ENCODE results near the gene LYSMD4. TPM values are rescaled to one million over a fixed set of nuclear protein-coding genes. Genes with fewer than 3 reads are reported as not detected.

Gene LYSMD4
- total RNA-seq, 1 donor from 2014 or later: 11.3 TPM

DNA sequence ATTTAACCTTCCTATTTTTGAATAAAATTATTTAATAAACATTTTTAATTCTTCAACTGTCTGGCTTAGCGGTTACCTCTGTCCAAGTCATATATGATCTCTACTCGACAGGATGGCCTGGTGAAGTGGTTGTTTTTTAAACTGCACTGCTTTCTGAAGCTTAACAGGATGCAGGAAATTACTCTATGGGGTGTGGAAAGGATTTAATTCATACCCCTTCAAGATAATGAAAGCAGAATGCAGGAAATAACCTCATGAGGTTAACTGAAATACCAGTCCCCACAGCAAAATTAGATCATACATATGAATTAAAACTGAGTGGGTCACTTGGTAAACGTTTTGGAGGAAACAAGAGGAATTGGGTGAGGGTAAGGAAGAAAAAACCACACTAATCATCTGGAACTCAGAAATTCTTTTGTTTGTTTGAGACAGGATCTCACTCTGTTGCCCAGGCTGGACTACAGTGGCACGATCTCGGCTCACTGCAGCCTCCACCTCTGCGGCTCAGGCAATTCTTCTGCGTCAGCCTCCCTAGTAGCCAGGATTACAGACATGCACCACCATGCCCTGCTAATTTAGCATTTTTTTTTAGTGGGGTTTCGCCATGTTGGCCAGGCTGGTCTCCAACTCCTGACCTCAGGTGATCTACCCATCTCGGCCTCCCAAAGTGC lies 50.1 kb downstream of the LYSMD4 start:
- peak overlapping the region; percentile 81 for H3K27ac Mint-ChIP-seq (ENCODE audit: unreplicated experiment)
- peaks cover 22% of the 10 kb centered on the region for H3K9me3 Mint-ChIP-seq (ENCODE audit: unreplicated experiment)
- peaks cover 69% of the 10 kb centered on the region for H3K36me3 Mint-ChIP-seq (ENCODE audit: unreplicated experiment)
- TF ChIP-seq, protein P1, sequence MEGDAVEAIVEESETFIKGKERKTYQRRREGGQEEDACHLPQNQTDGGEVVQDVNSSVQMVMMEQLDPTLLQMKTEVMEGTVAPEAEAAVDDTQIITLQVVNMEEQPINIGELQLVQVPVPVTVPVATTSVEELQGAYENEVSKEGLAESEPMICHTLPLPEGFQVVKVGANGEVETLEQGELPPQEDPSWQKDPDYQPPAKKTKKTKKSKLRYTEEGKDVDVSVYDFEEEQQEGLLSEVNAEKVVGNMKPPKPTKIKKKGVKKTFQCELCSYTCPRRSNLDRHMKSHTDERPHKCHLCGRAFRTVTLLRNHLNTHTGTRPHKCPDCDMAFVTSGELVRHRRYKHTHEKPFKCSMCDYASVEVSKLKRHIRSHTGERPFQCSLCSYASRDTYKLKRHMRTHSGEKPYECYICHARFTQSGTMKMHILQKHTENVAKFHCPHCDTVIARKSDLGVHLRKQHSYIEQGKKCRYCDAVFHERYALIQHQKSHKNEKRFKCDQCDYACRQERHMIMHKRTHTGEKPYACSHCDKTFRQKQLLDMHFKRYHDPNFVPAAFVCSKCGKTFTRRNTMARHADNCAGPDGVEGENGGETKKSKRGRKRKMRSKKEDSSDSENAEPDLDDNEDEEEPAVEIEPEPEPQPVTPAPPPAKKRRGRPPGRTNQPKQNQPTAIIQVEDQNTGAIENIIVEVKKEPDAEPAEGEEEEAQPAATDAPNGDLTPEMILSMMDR (IDR thresholded peaks at IDR 0.05): no peak
- peaks cover 21% of the 10 kb centered on the region for H3K4me1 Mint-ChIP-seq (ENCODE audit: unreplicated experiment)
- H3K4me3 Mint-ChIP-seq (ENCODE audit: unreplicated experiment): no peak overlapping the region
- H3K27me3 Mint-ChIP-seq (ENCODE audit: unreplicated experiment): no peaks in the 10 kb centered on the region
- DNase-seq (ENCODE audit: extremely low spot score, unreplicated experiment): no peak

DNA sequence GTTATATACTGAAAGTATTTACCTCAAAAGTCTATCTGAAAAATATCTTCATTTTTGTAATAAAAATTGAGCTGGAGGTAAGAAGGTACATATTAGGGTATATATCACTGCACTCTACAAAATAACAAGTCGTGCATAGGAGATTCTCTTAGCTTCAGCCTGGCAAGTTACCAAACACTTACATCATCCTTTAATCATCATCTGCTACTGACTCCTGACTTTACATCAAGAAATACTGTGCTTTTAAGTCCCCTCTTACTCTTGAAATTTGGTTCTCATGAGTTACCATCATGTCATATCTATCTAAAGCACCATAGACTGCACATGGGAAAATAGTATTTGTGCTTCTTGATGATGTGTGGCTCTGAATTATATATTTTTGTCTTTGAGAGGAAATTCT lies 50.8 kb downstream of the LYSMD4 start:
- H3K4me3 Mint-ChIP-seq (ENCODE audit: unreplicated experiment): no peak overlapping the region
- no peak for DNase-seq (ENCODE audit: extremely low spot score, unreplicated experiment)
- H3K4me1 Mint-ChIP-seq (ENCODE audit: unreplicated experiment): peaks cover 21% of the 10 kb centered on the region
- peak overlapping the region; percentile 50 for H3K27ac Mint-ChIP-seq (ENCODE audit: unreplicated experiment)
- TF ChIP-seq, protein P1 (IDR thresholded peaks at IDR 0.05): no peak
- H3K9me3 Mint-ChIP-seq (ENCODE audit: unreplicated experiment): peaks cover 22% of the 10 kb centered on the region
- peaks cover 69% of the 10 kb centered on the region for H3K36me3 Mint-ChIP-seq (ENCODE audit: unreplicated experiment)
- no peaks in the 10 kb centered on the region for H3K27me3 Mint-ChIP-seq (ENCODE audit: unreplicated experiment)

DNA sequence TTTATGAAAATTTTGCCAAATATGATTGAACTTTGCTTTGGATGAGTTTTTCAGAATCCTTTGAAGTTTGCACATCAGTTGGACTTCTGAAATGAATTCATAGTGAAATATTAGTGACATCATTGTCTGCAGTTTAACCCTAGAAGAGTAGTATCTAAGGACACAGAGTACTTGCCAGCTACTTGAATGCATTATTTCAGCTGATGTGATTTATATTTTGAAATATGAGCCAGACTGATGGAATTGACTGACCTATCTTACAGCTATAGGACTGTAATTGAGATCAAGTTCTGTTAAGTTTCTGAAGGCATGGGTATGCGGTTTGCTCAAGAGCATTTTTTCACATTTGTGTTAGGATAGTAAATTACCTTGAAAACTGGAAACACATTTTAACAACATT lies 51.2 kb downstream of the LYSMD4 start:
- TF ChIP-seq, protein P1 (IDR thresholded peaks at IDR 0.05): no peak
- DNase-seq (ENCODE audit: extremely low spot score, unreplicated experiment): no peak
- peaks cover 22% of the 10 kb centered on the region for H3K9me3 Mint-ChIP-seq (ENCODE audit: unreplicated experiment)
- H3K4me3 Mint-ChIP-seq (ENCODE audit: unreplicated experiment): no peak overlapping the region
- no peaks in the 10 kb centered on the region for H3K27me3 Mint-ChIP-seq (ENCODE audit: unreplicated experiment)
- H3K27ac Mint-ChIP-seq (ENCODE audit: unreplicated experiment): peak overlapping the region; percentile 50
- H3K36me3 Mint-ChIP-seq (ENCODE audit: unreplicated experiment): peaks cover 72% of the 10 kb centered on the region
- peaks cover 21% of the 10 kb centered on the region for H3K4me1 Mint-ChIP-seq (ENCODE audit: unreplicated experiment)

DNA sequence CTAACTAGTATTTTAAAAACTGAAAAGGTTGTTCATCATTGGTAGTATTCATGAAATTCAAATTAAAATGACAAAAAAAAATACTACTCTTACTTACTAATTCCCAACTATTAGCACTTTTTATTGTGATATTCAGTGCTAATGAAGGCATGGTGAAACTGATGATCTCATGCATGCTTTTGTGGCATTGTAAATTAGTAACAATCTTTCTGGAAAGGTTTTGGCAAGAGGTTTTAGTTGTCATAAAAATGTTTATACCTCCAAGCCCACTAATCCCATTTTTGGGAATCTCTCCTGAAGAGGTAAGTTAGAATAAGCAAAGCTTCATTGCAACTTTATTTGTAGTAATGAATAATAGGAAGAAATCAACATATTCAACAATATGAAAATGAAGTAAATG lies 53.0 kb downstream of the LYSMD4 start:
- Mint-ChIP-seq H3K36me3 (ENCODE audit: unreplicated experiment) (peaks cover 67% of the 10 kb centered on the region), H3K27ac (ENCODE audit: unreplicated experiment) (no peak overlapping the region), H3K27me3 (ENCODE audit: unreplicated experiment) (no peaks in the 10 kb centered on the region), H3K9me3 (ENCODE audit: unreplicated experiment) (peaks cover 11% of the 10 kb centered on the region), H3K4me1 (ENCODE audit: unreplicated experiment) (peaks cover 21% of the 10 kb centered on the region), H3K4me3 (ENCODE audit: unreplicated experiment) (no peak overlapping the region)
- TF ChIP-seq, protein P1 (IDR thresholded peaks at IDR 0.05): no peak
- DNase-seq (ENCODE audit: extremely low spot score, unreplicated experiment): no peak

DNA sequence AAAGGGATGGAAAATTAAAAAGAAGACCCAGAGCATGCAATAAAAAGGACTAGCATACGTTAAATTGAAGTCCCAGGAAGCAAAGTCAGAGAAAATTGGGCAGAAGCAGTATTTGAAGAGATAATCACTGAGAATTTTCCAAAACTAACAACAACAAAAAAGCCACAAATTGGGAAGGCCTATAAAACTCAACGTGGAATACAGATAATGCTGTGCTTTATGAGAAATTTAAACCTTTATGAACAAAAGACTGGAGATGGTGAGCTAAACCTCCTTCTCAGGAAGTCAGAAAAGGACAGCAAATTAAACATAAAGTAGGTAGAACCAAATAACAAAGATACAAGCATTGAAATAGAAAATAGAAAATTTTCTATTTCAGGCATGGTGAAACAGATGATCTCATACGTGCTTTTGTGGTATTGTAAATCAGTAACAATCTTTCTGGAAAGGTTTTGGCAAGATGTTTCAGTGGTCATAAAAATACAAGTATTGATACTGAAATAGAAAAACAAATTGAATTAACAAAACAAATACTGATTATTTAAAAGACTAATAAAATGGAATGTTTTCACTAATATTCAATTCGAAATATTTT lies 55.6 kb downstream of the LYSMD4 start:
- Mint-ChIP-seq H3K9me3 (ENCODE audit: unreplicated experiment) (no peaks in the 10 kb centered on the region), H3K27me3 (ENCODE audit: unreplicated experiment) (no peaks in the 10 kb centered on the region), H3K36me3 (ENCODE audit: unreplicated experiment) (peaks cover 65% of the 10 kb centered on the region), H3K4me3 (ENCODE audit: unreplicated experiment) (no peak overlapping the region), H3K4me1 (ENCODE audit: unreplicated experiment) (peaks cover 14% of the 10 kb centered on the region), H3K27ac (ENCODE audit: unreplicated experiment) (no peak overlapping the region)
- DNase-seq (ENCODE audit: extremely low spot score, unreplicated experiment): no peak
- TF ChIP-seq, protein P1 (IDR thresholded peaks at IDR 0.05): no peak

Other genes starting within 250 kb of the LYSMD4 start
- 97.8 and 123 TPM in 2 replicates for gene MEF2A, start 167.5 kb downstream of the LYSMD4 start, total RNA-seq